H1 (cell line): Measurements from ENCODE around the gene DAP. TPM values are rescaled to one million over a fixed set of nuclear protein-coding genes. Genes with fewer than 3 reads are reported as not detected.

ENCODE experiments used
- KDM5A ChIP-seq: fragments of 200-600 bp; IDR thresholded peaks from 2 replicates; pipeline ENCODE4 v1.7.1; 2012; ENCODE audit warnings: mild to moderate bottlenecking, low read length, inconsistent platforms, mixed read lengths
- RBBP5 ChIP-seq: IDR thresholded peaks from 2 replicates; pipeline ENCODE4 v1.7.1; 2012; ENCODE audit warnings: low read depth, mild to moderate bottlenecking, inconsistent platforms, low read length, moderate library complexity, borderline replicate concordance
- SP2 ChIP-seq: IDR thresholded peaks from 2 replicates; pipeline ENCODE4 v1.6.1; 2012; ENCODE audit warnings: mild to moderate bottlenecking, low read length, inconsistent platforms
- TBP ChIP-seq: IDR thresholded peaks from 2 replicates; pipeline ENCODE4 v1.6.1; 2011; ENCODE audit warnings: low read depth, low read length, improper control_type of control experiment
- polyA plus RNA-seq, 7 experiments: library from polyadenylated mRNA; depleted of rRNA in 3 of 7; stranded (reverse) in 5 of 7; unstranded in 2 of 7; fragments of >200 nt in 5 of 7; fragments of 200-250 nt in 2 of 7; gene quantifications; 1 replicate in 5 of 7; 2 replicates in 1 of 7; 4 replicates in 1 of 7; pipeline versions ENCODE4 v1.2.1 to v1.2.3, GENCODE V29; 2011 to 2013; ENCODE audit warnings: missing spikeins in 2 of 7, mixed read lengths in 2 of 7
- total RNA-seq: library from RNA; stranded (reverse); fragmentation: NEBNext Ultra II Directional; extraction: Animal tissue kit (Norgen Biotek cat#: 25700); gene quantifications from 2 replicates; pipeline ENCODE4 v1.2.1, GENCODE V29; 2021

DAP gene
- total and polyA plus RNA-seq, 2 of the 8 experiments (the other 6 are each of a cell fraction or from before 2014, with no cell fraction given) = 26.2 to 44.4 TPM

- TF ChIP-seq TBP (no peak), KDM5A (no peak), SP2 (no peak), RBBP5 (no peak)
Observed at GRCh38 chr5:10645146-10645545, 115.9 kb downstream of the DAP start (continued).
